Neutrophil (primary cell): ENCODE measurements around the gene FAM219A.
"Not testable (repeated sequence)": the region's sequence is repeated elsewhere in the genome, so short reads cannot be mapped to it uniquely, and the experiment has no call there.

Experiments
- H3K27ac ChIP-seq: fragments of 200-600 bp; sonication (generic); 2 replicates; pipeline ENCODE4 v1.5.1; 2016; ENCODE audit warnings: mild to moderate bottlenecking, moderate library complexity
- H3K27me3 ChIP-seq: fragments of 200-600 bp; sonication (generic); 2 replicates; pipeline ENCODE4 v1.6.0; 2016; ENCODE audit warnings: mild to moderate bottlenecking
- H3K36me3 ChIP-seq: fragments of 200-600 bp; sonication (generic); 2 replicates; pipeline ENCODE4 v1.5.1; 2017
- H3K4me1 ChIP-seq, 2 experiments: fragments of 200-600 bp in 1 of 2; sonication (generic) in 1 of 2; 1 replicate in 1 of 2; 2 replicates in 1 of 2; pipeline versions ENCODE4 v1.5.1 to v1.6.1; 2013 to 2016; ENCODE audit warnings: low read depth in 1 of 2, low read length in 1 of 2, mild to moderate bottlenecking in 1 of 2, moderate library complexity in 1 of 2; ENCODE audit not compliant: control insufficient read depth in 1 of 2, insufficient read depth in 1 of 2
- H3K4me3 ChIP-seq, 2 experiments: fragments of 200-600 bp in 1 of 2; sonication (generic) in 1 of 2; 1 replicate in 1 of 2; 2 replicates in 1 of 2; pipeline ENCODE4 v1.5.1; 2013 to 2016; ENCODE audit warnings: low read depth in 1 of 2, low read length in 1 of 2, mild to moderate bottlenecking in 1 of 2, moderate library complexity in 1 of 2
- H3K9me3 ChIP-seq: fragments of 200-600 bp; sonication (generic); 2 replicates; pipeline ENCODE4 v1.5.1; 2016
- TF ChIP-seq, protein P1 (sequence below): fragments of 200-600 bp; sonication (generic); IDR thresholded peaks from 2 replicates; pipeline ENCODE4 v1.5.1; 2016; ENCODE audit warnings: antibody characterized with exemption

The FAM219A gene

DNA sequence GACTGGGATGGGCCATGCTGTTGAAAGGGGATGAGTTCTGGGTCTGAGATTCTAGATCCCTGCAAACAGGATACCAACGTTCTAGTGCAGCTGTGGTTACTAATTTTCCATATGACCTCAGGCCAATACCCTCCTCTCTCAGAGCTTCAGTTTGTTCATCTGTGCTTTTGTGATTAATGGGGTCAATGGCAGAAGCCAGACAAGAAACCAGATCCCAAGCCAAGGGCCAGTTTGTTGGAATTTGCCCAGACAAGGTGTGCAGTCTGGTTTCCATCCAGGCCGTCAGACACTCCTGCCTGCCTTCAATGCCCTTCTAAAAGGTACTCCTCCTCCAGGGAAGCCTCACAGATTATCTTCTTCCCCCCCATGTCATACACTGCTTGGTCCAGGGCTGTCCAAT is 93.1 kb downstream of the FAM219A start:
- H3K4me3 ChIP-seq: no peak overlapping the region
- H3K9me3 ChIP-seq: no peaks in the 10 kb centered on the region
- H3K36me3 ChIP-seq: no peaks in the 10 kb centered on the region
- no peaks in the 10 kb centered on the region for H3K4me1 ChIP-seq
- peaks cover 11% of the 10 kb centered on the region for H3K27me3 ChIP-seq
- TF ChIP-seq, protein P1, sequence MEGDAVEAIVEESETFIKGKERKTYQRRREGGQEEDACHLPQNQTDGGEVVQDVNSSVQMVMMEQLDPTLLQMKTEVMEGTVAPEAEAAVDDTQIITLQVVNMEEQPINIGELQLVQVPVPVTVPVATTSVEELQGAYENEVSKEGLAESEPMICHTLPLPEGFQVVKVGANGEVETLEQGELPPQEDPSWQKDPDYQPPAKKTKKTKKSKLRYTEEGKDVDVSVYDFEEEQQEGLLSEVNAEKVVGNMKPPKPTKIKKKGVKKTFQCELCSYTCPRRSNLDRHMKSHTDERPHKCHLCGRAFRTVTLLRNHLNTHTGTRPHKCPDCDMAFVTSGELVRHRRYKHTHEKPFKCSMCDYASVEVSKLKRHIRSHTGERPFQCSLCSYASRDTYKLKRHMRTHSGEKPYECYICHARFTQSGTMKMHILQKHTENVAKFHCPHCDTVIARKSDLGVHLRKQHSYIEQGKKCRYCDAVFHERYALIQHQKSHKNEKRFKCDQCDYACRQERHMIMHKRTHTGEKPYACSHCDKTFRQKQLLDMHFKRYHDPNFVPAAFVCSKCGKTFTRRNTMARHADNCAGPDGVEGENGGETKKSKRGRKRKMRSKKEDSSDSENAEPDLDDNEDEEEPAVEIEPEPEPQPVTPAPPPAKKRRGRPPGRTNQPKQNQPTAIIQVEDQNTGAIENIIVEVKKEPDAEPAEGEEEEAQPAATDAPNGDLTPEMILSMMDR: no peak
- no peak overlapping the region for H3K27ac ChIP-seq

DNA sequence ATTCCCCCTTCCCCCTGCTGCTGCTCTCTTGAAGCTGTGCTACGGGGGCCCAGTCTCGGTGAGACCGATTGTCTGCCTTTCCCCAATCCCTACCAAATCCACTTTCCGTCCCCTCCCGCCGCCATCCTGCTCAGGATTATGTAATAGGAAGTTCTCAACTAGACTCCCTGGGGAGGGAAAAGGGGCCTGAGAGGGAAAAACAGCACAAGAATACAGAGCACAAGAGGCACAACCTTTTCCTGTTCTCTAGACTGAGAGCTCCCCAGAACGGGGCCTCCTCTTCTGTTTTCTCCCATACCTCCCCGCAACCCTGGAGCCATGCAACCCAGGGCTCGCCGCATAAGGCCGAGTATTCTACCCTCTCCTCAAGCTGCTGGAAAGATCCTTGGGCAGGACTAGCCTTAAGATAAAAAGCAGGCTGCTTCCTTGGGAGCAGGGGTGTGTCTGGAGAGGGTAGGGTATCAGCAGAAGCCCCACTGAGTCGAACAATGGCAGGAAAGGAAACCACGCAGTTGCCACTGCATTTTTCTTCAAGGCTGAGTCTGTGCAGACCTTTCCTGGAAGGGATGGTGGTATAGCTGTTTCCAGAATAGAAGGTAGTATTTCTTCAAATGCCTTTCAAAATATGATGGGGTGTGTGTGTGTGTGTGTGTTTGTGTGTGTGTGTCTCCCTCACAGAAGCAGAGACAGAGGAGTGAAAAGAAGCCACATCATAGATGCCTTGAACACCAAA is 94.6 kb downstream of the FAM219A start:
- TF ChIP-seq, protein P1: no peak
- Histone ChIP-seq H3K4me1 (no peaks in the 10 kb centered on the region), H3K4me3 (no peak overlapping the region), H3K27me3 (peaks cover 11% of the 10 kb centered on the region), H3K36me3 (no peaks in the 10 kb centered on the region), H3K27ac (no peak overlapping the region), H3K9me3 (no peaks in the 10 kb centered on the region)

DNA sequence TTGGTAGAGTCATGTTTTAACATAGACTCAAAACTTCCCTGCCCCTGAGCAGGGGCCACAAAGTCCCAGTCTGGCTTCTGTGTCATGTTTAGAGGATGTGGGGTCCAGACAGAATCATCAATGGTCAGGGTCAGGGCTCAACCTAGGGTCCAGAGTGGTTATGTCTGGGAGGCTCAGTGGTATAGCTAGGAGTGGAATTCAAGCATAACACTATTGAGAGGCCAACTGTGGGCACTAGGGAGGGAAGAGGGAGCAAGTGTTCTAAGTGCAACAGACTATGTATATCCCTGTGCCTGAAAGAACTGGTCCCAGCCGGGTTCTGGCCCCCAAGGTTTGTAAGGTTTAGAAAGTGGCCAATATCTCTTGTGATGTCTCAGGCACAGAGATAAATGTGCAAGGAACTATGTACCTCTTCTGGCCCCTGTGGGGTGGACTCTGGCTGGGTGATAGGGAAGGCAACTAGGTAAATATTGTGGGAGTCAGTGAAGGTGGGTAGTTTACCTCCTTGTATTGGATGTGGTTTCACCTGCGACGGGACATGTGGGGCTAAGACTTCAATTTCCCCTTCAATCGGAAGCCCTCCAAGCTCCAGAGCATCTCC is 95.7 kb downstream of the FAM219A start:
- Histone ChIP-seq H3K36me3 (no peaks in the 10 kb centered on the region), H3K9me3 (no peaks in the 10 kb centered on the region), H3K4me1 (no peaks in the 10 kb centered on the region), H3K4me3 (no peak overlapping the region), H3K27ac (no peak overlapping the region), H3K27me3 (peaks cover 11% of the 10 kb centered on the region)
- TF ChIP-seq, protein P1: no peak

DNA sequence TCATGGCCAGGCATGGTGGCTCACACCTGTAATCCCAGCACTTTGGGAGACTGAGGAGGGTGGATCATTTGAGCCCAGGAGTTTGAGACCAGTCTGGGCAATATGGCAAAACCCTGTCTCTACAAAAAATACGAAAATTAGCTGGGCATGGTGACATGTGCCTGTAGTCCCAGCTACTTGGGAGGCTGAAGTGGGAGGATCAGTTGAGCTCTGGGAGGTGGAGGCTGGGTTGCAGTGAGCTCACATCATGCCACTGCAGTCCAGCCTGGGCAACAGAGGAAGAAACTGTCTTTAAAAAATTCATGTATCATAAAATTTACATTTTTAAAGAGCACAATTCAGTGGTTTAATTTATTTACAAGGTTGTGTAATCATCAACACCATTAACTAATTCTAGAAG is 105.4 kb downstream of the FAM219A start:
- H3K4me3 ChIP-seq, H3K36me3 ChIP-seq, H3K9me3 ChIP-seq, H3K27ac ChIP-seq, H3K4me1 ChIP-seq, H3K27me3 ChIP-seq: not testable (repeated sequence)

DNA sequence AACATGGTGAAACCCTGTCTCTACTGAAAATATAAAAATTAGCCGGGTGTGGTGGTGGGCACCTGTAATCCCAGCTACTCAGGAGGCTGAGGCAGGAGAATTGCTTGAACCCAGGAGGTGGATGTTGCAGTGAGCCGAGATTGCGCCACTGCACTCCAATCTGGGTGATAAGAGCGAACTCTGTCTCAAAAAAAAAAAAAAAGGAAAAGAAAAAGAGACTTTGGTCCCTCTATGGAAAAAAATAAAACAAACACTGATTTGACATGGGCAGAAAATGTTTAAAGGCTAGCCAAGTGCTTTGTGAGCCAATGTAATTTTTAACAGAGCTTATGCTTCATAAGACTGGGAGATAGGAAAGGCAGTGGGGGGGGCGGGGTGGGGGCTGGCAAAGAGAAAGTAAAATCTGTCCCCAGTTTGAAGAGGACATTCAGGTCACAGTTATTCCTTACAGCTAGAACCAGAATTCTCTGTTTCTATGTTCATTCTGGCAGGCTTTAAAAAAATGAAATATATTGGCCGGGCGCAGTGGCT is 106.2 kb downstream of the FAM219A start:
- not testable (repeated sequence) for H3K9me3 ChIP-seq, H3K4me1 ChIP-seq, H3K27ac ChIP-seq

DNA sequence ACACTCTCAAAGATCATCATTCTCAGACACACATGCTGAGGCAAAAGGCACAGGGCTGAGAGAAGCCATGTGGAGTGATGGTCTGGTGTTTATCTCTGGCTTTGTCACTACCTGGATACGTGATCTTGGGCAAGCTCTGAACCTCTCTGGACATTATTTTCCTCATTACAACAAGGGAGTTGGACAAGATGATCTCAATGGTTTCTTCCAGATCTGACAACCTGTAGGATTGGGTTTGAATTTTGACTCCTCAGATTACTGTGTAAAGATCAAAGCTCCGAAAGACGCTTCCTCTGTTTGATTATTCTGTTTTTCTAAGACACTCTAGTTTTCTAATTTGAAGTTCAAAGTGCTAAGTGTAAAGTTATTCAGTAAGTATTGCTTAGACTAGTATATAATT is 109.0 kb downstream of the FAM219A start:
- H3K9me3 ChIP-seq: no peaks in the 10 kb centered on the region

More for the DNA sequence above, 106.2 kb downstream of the FAM219A start:
- H3K27me3 ChIP-seq, H3K36me3 ChIP-seq, H3K4me3 ChIP-seq: not testable (repeated sequence)

More for the DNA sequence above, 109.0 kb downstream of the FAM219A start:
- Histone ChIP-seq H3K27ac (no peak overlapping the region), H3K27me3 (no peaks in the 10 kb centered on the region), H3K36me3 (peaks cover 19% of the 10 kb centered on the region), H3K4me1 (peaks cover 3 to 6% of the 10 kb centered on the region in 2 experiments), H3K4me3 (no peak overlapping the region)
- TF ChIP-seq, protein P1: no peak
